MCF 10A (cell line): ENCODE results near the gene OR52E2. TPM values are rescaled to one million over a fixed set of nuclear protein-coding genes. Genes with fewer than 3 reads are reported as not detected.

ENCODE experiments used
- BruUV-seq: library from RNA; stranded (reverse); fragments of 400-500 nt; replicated peaks from 2 replicates; lab custom pipeline; 2021; lab: Mats Ljungman, UMichigan
- CTCF ChIA-PET: fragments of 300-600 bp; sonication (Branson Sonifier 250); formaldehyde crosslinking; extraction: SDS; loops from one replicate; lab custom pipeline; 2021; ENCODE audit warnings: antibody characterized with exemption, inconsistent platforms; lab: Yijun Ruan, JAX
- POLR2A ChIA-PET: fragments of 300-600, 350-650 bp; sonication (Branson Sonifier 250); formaldehyde crosslinking; extraction: SDS; loops from one replicate; lab custom pipeline; 2020; ENCODE audit warnings: antibody characterized with exemption, inconsistent platforms; lab: Yijun Ruan, JAX
- DNase-seq: peaks from one replicate; pipeline ENCODE4 v3.0.0-alpha.2; 2018; ENCODE audit not compliant: unreplicated experiment
- H3K27ac Mint-ChIP-seq: one replicate; pipeline ENCODE4 v1.8.0; 2022; ENCODE audit warnings: mild to moderate bottlenecking, low read depth, mixed read lengths; ENCODE audit not compliant: unreplicated experiment
- H3K27me3 Mint-ChIP-seq: one replicate; pipeline ENCODE4 v1.8.0; 2022; ENCODE audit warnings: mixed read lengths; ENCODE audit not compliant: insufficient read depth, unreplicated experiment
- H3K36me3 Mint-ChIP-seq: one replicate; pipeline ENCODE4 v1.8.0; 2022; ENCODE audit warnings: mild to moderate bottlenecking, moderate library complexity, mixed read lengths; ENCODE audit not compliant: insufficient read depth, unreplicated experiment
- H3K4me1 Mint-ChIP-seq: one replicate; pipeline ENCODE4 v1.8.0; 2022; ENCODE audit warnings: mixed read lengths; ENCODE audit not compliant: insufficient read depth, unreplicated experiment
- H3K4me3 Mint-ChIP-seq: one replicate; pipeline ENCODE4 v1.8.0; 2022; ENCODE audit warnings: mild to moderate bottlenecking, moderate library complexity, mixed read lengths; ENCODE audit not compliant: unreplicated experiment
- H3K9me3 Mint-ChIP-seq: one replicate; pipeline ENCODE4 v1.8.0; 2022; ENCODE audit warnings: mixed read lengths; ENCODE audit not compliant: unreplicated experiment
- intact Hi-C: fragments of 100-400 bp; cut with micrococcal nuclease; formaldehyde crosslinking; loops from 2 replicates; pipeline ENCODE4 v1.14.1; 2022
- total RNA-seq: library from RNA; stranded (reverse); gene quantifications from 2 replicates; pipeline ENCODE4 v1.2.3, GENCODE V29; 2022
- TF ChIP-seq, protein P1 (sequence below): fragments of 200-600 bp; IDR thresholded peaks from one replicate; pipeline ENCODE4 v1.8.0; 2022; ENCODE audit warnings: antibody characterized with exemption, mild to moderate bottlenecking; ENCODE audit not compliant: unreplicated experiment

Gene OR52E2
- total RNA-seq, 1 experiment from 2014 or later: not detected

- POLR2A ChIA-PET: no interaction called here
- Mint-ChIP-seq H3K4me1 (no peaks in the 10 kb centered on the region), H3K36me3 (no peaks in the 10 kb centered on the region), H3K9me3 (no peaks in the 10 kb centered on the region), H3K27ac (no peak overlapping the region), H3K4me3 (no peak overlapping the region), H3K27me3 (no peaks in the 10 kb centered on the region)
- TF ChIP-seq, protein P1, sequence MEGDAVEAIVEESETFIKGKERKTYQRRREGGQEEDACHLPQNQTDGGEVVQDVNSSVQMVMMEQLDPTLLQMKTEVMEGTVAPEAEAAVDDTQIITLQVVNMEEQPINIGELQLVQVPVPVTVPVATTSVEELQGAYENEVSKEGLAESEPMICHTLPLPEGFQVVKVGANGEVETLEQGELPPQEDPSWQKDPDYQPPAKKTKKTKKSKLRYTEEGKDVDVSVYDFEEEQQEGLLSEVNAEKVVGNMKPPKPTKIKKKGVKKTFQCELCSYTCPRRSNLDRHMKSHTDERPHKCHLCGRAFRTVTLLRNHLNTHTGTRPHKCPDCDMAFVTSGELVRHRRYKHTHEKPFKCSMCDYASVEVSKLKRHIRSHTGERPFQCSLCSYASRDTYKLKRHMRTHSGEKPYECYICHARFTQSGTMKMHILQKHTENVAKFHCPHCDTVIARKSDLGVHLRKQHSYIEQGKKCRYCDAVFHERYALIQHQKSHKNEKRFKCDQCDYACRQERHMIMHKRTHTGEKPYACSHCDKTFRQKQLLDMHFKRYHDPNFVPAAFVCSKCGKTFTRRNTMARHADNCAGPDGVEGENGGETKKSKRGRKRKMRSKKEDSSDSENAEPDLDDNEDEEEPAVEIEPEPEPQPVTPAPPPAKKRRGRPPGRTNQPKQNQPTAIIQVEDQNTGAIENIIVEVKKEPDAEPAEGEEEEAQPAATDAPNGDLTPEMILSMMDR: no peak
- DNase-seq: no peak
- intact Hi-C loops: no loop called here
- no TSS peak for BruUV-seq
- CTCF ChIA-PET: interaction anchor here (0.8 kb wide), 1 partner anchor 374 kb away, joined by 4 read pairs; the partner anchor contains the start of gene OR51D1
Measured at GRCh38 chr11:5011254-5011653, 48.2 kb downstream of the OR52E2 start.

Other genes starting within 250 kb of the OR52E2 start
- not detected in 2 replicates for gene OR51F2, start 238.3 kb downstream of the OR52E2 start, total RNA-seq
- gene OR51S1, start 210.4 kb downstream of the OR52E2 start, total RNA-seq: not detected in 2 replicates
- not detected in 2 replicates for gene OR51T1, start 177.7 kb downstream of the OR52E2 start, total RNA-seq
- not detected in 2 replicates for gene OR51A7, start 155.8 kb downstream of the OR52E2 start, total RNA-seq
- gene OR51G2, start 140.3 kb downstream of the OR52E2 start, total RNA-seq: not detected in 2 replicates
- not detected in 2 replicates for gene OR51G1, start 135.3 kb downstream of the OR52E2 start, total RNA-seq
- not detected in 2 replicates for gene OR51A4, start 112.0 kb downstream of the OR52E2 start, total RNA-seq
- gene OR51A2, start 103.9 kb downstream of the OR52E2 start, total RNA-seq: not detected in 2 replicates
- gene OR51L1, start 64.8 kb downstream of the OR52E2 start, total RNA-seq: not detected in 2 replicates
- gene OR52J3, start 13.1 kb downstream of the OR52E2 start, total RNA-seq: not detected in 2 replicates
- not detected in 2 replicates for gene OR52E1, start 9.9 kb upstream of the OR52E2 start, total RNA-seq
- not detected in 2 replicates for gene OR52A5, start 78.7 kb upstream of the OR52E2 start, total RNA-seq
- gene OR52A1, start 95.1 kb upstream of the OR52E2 start, total RNA-seq: not detected in 2 replicates
- not detected in 2 replicates for gene OR51V1, start 141.1 kb upstream of the OR52E2 start, total RNA-seq
- gene HBB, start 167.4 kb upstream of the OR52E2 start, total RNA-seq: not detected in 2 replicates
- not detected in 2 replicates for gene HBD, start 174.9 kb upstream of the OR52E2 start, total RNA-seq
- not detected in 2 replicates for gene HBG1, start 190.2 kb upstream of the OR52E2 start, total RNA-seq
- not detected in 2 replicates for gene HBG2, start 195.2 kb upstream of the OR52E2 start, total RNA-seq
- gene HBE1, start 210.3 kb upstream of the OR52E2 start, total RNA-seq: not detected in 2 replicates
- gene OR51B4, start 242.3 kb upstream of the OR52E2 start, total RNA-seq: not detected in 2 replicates